Measurements from ENCODE around the gene RFWD3.

Gene RFWD3

GRCh38 chr16:74652249-74652648, 14.4 kb downstream of the RFWD3 start:
- peaks cover 68 to 93% of the 10 kb centered on the region in 2 experiments for H3K36me3 ChIP-seq (ENCODE audit: control insufficient read depth in 2 of 2, insufficient read depth in 1 of 2, low read length in 2 of 2)
- TF ChIP-seq ZSCAN18 (tag by site-specific recombination; IDR thresholded peaks at IDR 0.05) (no peak), ZNF610 (tag by site-specific recombination; IDR thresholded peaks at IDR 0.05; ENCODE audit: borderline replicate concordance) (no peak), ZFHX2 (tag by site-specific recombination; conservative IDR thresholded peaks at IDR 0.05) (no peak), ZNF274 (IDR thresholded peaks at IDR 0.05; ENCODE audit: low read length) (no peak), ZNF274 (tag by site-specific recombination; IDR thresholded peaks at IDR 0.05; ENCODE audit: borderline replicate concordance) (no peak), ZBTB44 (tag by site-specific recombination; IDR thresholded peaks at IDR 0.05) (no peak), ZNF223 (tag by site-specific recombination; IDR thresholded peaks at IDR 0.05) (no peak), ZSCAN4 (tag by site-specific recombination; IDR thresholded peaks at IDR 0.05) (no peak), ZNF202 (tag by site-specific recombination; IDR thresholded peaks at IDR 0.05; ENCODE audit: borderline replicate concordance) (no peak), ZNF280C (tag by site-specific recombination; IDR thresholded peaks at IDR 0.05) (no peak), ZNF654 (tag by site-specific recombination; IDR thresholded peaks at IDR 0.05; ENCODE audit: low read depth) (no peak), ZNF146 (tag by site-specific recombination; IDR thresholded peaks at IDR 0.05) (no peak), ZNF549 (tag by site-specific recombination; IDR thresholded peaks at IDR 0.05) (no peak), ZNF221 (tag by site-specific recombination; IDR thresholded peaks at IDR 0.05; ENCODE audit: borderline replicate concordance) (no peak), REST (tag by site-specific recombination; IDR thresholded peaks at IDR 0.05) (no peak), ZNF571 (tag by site-specific recombination; IDR thresholded peaks at IDR 0.05) (no peak), ZNF132 (tag by site-specific recombination; IDR thresholded peaks at IDR 0.05; ENCODE audit: borderline replicate concordance) (no peak), IKZF3 (tag by site-specific recombination; IDR thresholded peaks at IDR 0.05) (no peak), ZNF16 (tag by site-specific recombination; IDR thresholded peaks at IDR 0.05; ENCODE audit: low read depth) (no peak), ZBTB21 (tag by site-specific recombination; IDR thresholded peaks at IDR 0.05) (no peak), ZNF416 (tag by site-specific recombination; IDR thresholded peaks at IDR 0.05) (no peak)
- CTCF ChIA-PET, result interaction anchor here (0.6 to 1.5 kb wide), 5 partner anchors 17 to 769 kb away, joined by 3 to 5 read pairs (median 4); no protein-coding TSS in a partner anchor
- H3K9me3 ChIP-seq (ENCODE audit: control insufficient read depth, insufficient read depth, low read depth, low read length), result no peaks in the 10 kb centered on the region
- POLR2A ChIA-PET, result interaction anchor here (2.1 kb wide), 1 partner anchor 14 kb away, joined by 6 read pairs; the partner anchor contains the start of gene RFWD3
- no peak overlapping the region for H3K27ac ChIP-seq (ENCODE audit: extremely low read depth, low read depth, low read length)
- H3K4me1 ChIP-seq (ENCODE audit: control insufficient read depth, insufficient read depth, low read length), result no peaks in the 10 kb centered on the region
- H3K4me3 ChIP-seq (ENCODE audit: low read depth, low read length), result no peak overlapping the region

Measured in HEK293 (cell line).